SK-N-SH treated with all-trans-retinoic acid at 6 μM for 48 hours (cell line): ENCODE measurements around the gene RBP7.

Experiments used
- ATAC-seq: fragments of 200-7000 bp; cut with Tn5 transposase; 3 replicates; pipeline ENCODE4 v1.9.1; 2020; ENCODE audit warnings: mild to moderate bottlenecking, moderate library complexity
- ARNTL ChIP-seq: fragments of 450-650 bp; formaldehyde crosslinking; IDR thresholded peaks from 2 replicates; pipeline ENCODE4 v1.5.0; 2020; ENCODE audit warnings: low read depth, mild to moderate bottlenecking, moderate library complexity, borderline replicate concordance
- BACH2 ChIP-seq: fragments of 250-450 bp; sonication (Bioruptor Pico); IDR thresholded peaks from 2 replicates; pipeline ENCODE4 v1.9.0; 2021; ENCODE audit warnings: mild to moderate bottlenecking, borderline replicate concordance
- CSDC2 ChIP-seq: fragments of 250-450 bp; sonication (Bioruptor Pico); IDR thresholded peaks from 2 replicates; pipeline ENCODE4 v1.5.0; 2020; ENCODE audit warnings: mild to moderate bottlenecking, moderate library complexity
- CSRNP3 ChIP-seq: fragments of 250-450 bp; sonication (Bioruptor Pico); IDR thresholded peaks from 2 replicates; pipeline ENCODE4 v1.5.1; 2021; ENCODE audit warnings: mild to moderate bottlenecking, moderate library complexity
- ESRRG ChIP-seq: fragments of 250-450 bp; sonication (Bioruptor Pico); IDR thresholded peaks from 2 replicates; pipeline ENCODE4 v1.6.1; 2021; ENCODE audit warnings: mild to moderate bottlenecking
- GLIS3 ChIP-seq: fragments of 250-450 bp; sonication (Bioruptor Pico); IDR thresholded peaks from 2 replicates; pipeline ENCODE4 v1.5.0; 2020; ENCODE audit warnings: mild to moderate bottlenecking, moderate library complexity
- ISL1 ChIP-seq: fragments of 250-450 bp; sonication (Bioruptor Pico); IDR thresholded peaks from 2 replicates; pipeline ENCODE4 v2.1.2; 2022; ENCODE audit warnings: mild to moderate bottlenecking, moderate library complexity
- OSR1 ChIP-seq: fragments of 250-450 bp; sonication (Bioruptor Pico); IDR thresholded peaks from 2 replicates; pipeline ENCODE4 v1.8.0; 2022; ENCODE audit warnings: moderate library complexity, mild to moderate bottlenecking, inconsistent platforms
- PATZ1 ChIP-seq: fragments of 250-450 bp; sonication (Bioruptor Pico); IDR thresholded peaks from 2 replicates; pipeline ENCODE4 v1.8.0; 2020; ENCODE audit warnings: mild to moderate bottlenecking, moderate library complexity, borderline replicate concordance
- PPARA ChIP-seq: fragments of 250-450 bp; sonication (Bioruptor Pico); IDR thresholded peaks from 2 replicates; pipeline ENCODE4 v1.5.0; 2020; ENCODE audit warnings: mild to moderate bottlenecking, borderline replicate concordance
- SNAI2 ChIP-seq: fragments of 250-450 bp; sonication (Bioruptor Pico); IDR thresholded peaks from 2 replicates; pipeline ENCODE4 v1.5.0; 2020; ENCODE audit warnings: mild to moderate bottlenecking, moderate library complexity
- TCF4 ChIP-seq: fragments of 250-450 bp; sonication (Bioruptor Pico); IDR thresholded peaks from 2 replicates; pipeline ENCODE4 v1.8.0; 2021; ENCODE audit warnings: mild to moderate bottlenecking, moderate library complexity, borderline replicate concordance
- TOX ChIP-seq: fragments of 250-450 bp; sonication (Bioruptor Pico); IDR thresholded peaks from 2 replicates; pipeline ENCODE4 v1.8.0; 2021; ENCODE audit warnings: mild to moderate bottlenecking, moderate library complexity, borderline replicate concordance
- TSHZ2 ChIP-seq: fragments of 250-450 bp; sonication (Bioruptor Pico); IDR thresholded peaks from 2 replicates; pipeline ENCODE4 v1.5.0; 2020; ENCODE audit warnings: mild to moderate bottlenecking, moderate library complexity
- ZC3H10 ChIP-seq: fragments of 250-450 bp; sonication (Bioruptor Pico); IDR thresholded peaks from 2 replicates; pipeline ENCODE4 v1.5.1; 2021; ENCODE audit warnings: mild to moderate bottlenecking, moderate library complexity
- ZFP3 ChIP-seq: fragments of 250-450 bp; sonication (Bioruptor Pico); IDR thresholded peaks from 2 replicates; pipeline ENCODE4 v1.5.0; 2020; ENCODE audit warnings: mild to moderate bottlenecking, moderate library complexity
- ZFP30 ChIP-seq: fragments of 450-650 bp; formaldehyde crosslinking; IDR thresholded peaks from 2 replicates; pipeline ENCODE4 v1.5.0; 2022; ENCODE audit warnings: mild to moderate bottlenecking, moderate library complexity
- ZNF565 ChIP-seq: fragments of 450-650 bp; formaldehyde crosslinking; conservative IDR thresholded peaks from 2 replicates; pipeline ENCODE4 v1.5.0; 2020; ENCODE audit warnings: low read depth, mild to moderate bottlenecking, moderate library complexity
- ZNF8 ChIP-seq: fragments of 450-650 bp; formaldehyde crosslinking; IDR thresholded peaks from 2 replicates; pipeline ENCODE4 v1.5.0; 2020; ENCODE audit warnings: mild to moderate bottlenecking, moderate library complexity
- TF ChIP-seq, protein P1 (sequence below): fragments of 250-450 bp; sonication (Bioruptor Pico); IDR thresholded peaks from 2 replicates; pipeline ENCODE4 v1.8.0; 2021; ENCODE audit warnings: low read depth, mild to moderate bottlenecking, moderate library complexity, borderline replicate concordance

Gene RBP7

DNA sequence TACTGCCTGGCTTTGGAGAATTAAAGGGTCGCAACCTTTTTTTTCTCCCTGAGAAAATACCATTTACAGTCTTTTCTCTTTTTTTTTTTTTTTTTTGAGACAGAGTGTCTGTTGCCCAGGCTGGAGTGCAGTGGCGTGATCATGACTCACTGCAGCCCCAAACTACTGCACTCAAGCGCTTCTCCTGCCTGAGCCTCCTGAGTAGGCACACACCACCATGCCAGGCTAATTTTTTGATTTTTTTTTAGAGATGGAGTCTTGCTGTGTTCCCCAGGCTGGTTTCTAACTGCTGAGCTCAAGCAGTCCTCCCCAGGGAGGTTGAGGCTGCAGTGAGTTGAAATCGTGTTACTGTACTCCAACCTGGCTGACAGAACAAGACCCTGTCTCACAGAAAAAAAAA, 60.3 kb downstream of the RBP7 start:
- ATAC-seq: peak; percentile 90
- no peak for TF ChIP-seq ZFP30 (CRISPR knock-in tag)

DNA sequence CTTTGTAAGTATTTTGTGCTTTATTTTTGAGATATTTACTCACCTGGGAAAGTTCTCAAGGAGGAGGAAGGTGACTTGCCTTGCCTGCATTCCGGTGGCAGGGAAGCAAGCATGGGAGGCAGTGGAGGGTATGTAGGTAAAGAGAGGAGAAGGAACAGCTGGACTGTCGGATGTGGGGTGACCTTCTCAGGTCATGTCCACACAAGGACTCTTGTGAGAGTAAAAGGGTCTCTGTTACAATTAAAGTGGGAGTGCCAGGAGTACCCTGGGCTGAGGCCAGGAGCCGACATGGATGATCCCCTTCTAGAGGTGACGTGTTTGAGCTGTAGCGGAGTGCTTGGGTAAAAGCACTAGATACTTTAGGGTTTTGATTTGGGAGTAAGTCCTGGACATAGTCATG, 60.8 kb downstream of the RBP7 start:
- ATAC-seq: no peak
- TF ChIP-seq ZNF565 (CRISPR knock-in tag) (no peak), ISL1 (CRISPR knock-in tag) (no peak), PATZ1 (CRISPR knock-in tag) (no peak), TOX (CRISPR knock-in tag) (no peak), TCF4 (CRISPR knock-in tag) (no peak), ESRRG (CRISPR knock-in tag) (no peak), CSDC2 (CRISPR knock-in tag) (no peak), SNAI2 (CRISPR knock-in tag) (no peak), CSRNP3 (no peak), ZFP3 (CRISPR knock-in tag) (no peak), BACH2 (CRISPR knock-in tag) (no peak), ARNTL (CRISPR knock-in tag) (no peak), PPARA (CRISPR knock-in tag) (no peak), ZC3H10 (CRISPR knock-in tag) (no peak), OSR1 (CRISPR knock-in tag) (no peak)
- TF ChIP-seq, protein P1, sequence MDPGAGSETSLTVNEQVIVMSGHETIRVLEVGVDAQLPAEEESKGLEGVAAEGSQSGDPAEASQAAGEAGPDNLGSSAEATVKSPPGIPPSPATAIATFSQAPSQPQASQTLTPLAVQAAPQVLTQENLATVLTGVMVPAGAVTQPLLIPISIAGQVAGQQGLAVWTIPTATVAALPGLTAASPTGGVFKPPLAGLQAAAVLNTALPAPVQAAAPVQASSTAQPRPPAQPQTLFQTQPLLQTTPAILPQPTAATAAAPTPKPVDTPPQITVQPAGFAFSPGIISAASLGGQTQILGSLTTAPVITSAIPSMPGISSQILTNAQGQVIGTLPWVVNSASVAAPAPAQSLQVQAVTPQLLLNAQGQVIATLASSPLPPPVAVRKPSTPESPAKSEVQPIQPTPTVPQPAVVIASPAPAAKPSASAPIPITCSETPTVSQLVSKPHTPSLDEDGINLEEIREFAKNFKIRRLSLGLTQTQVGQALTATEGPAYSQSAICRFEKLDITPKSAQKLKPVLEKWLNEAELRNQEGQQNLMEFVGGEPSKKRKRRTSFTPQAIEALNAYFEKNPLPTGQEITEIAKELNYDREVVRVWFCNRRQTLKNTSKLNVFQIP: no peak

DNA sequence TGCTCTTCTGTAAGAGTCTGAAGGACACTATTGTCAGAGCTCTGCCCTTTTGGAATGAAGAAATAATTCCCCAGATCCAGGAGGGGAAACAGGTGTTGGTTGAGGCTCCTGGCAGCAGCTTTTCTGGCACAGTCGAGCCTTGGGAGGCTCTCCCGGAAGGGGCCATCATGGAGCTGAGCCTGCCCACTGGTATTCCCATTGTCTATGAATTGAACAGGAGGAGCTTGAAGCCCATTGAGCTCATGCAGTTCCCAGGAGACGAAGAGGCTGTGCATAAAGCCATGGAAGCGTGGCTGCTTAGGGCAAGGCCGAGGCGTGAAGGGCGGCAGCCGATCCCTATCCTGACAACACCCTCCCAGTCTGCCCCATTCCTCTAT, 62.3 kb downstream of the RBP7 start:
- TF ChIP-seq, protein P1: no peak
- no peak for TF ChIP-seq PPARA (CRISPR knock-in tag)
- no peak for TF ChIP-seq TCF4 (CRISPR knock-in tag)
- no peak for TF ChIP-seq CSDC2 (CRISPR knock-in tag)
- TF ChIP-seq, all 23 proteins: peak for 0
- no peak for ATAC-seq

DNA sequence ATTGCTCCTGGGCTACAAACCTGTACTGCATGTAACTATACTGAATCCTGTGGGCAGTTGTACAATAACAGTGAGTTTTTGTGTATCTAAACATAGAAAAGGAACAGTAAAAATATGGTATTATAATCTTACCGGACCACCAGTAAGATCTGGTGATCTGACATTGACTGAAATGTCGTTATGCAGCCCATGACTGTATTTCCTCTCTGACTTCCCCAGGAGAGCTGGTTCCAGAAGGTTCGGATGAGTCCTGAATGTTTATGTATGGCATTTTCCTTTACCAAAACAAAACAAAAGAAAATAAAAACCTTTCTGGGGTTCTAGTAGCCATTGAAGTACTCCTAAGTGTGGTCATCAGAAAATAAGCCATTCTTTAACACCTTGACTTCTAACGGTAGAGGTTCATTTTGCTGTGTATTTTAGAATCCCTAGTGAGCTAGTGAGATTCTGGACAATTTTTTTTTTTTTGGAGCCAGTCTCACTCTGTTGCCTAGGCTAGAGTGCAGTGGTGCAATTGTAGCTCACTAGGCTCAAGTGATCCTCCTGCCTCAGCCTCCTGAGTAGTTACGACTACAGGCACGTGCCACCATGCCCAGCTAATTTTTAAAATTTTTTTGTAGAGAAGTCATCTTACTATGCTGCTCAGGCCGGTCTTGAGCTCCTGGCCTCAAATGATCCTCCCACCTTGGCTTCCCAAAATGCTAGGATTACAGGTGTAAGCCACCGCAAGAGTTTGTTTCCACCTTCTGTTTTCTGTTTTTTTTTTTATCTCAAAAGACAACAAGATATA, 63.5 kb downstream of the RBP7 start:
- ATAC-seq: no peak
- no peak for TF ChIP-seq TOX (CRISPR knock-in tag)
- TF ChIP-seq ZNF565 (CRISPR knock-in tag): no peak
- no peak for TF ChIP-seq OSR1 (CRISPR knock-in tag)
- TF ChIP-seq ZNF8 (CRISPR knock-in tag): no peak
- no peak for TF ChIP-seq ARNTL (CRISPR knock-in tag)
- no peak for TF ChIP-seq SNAI2 (CRISPR knock-in tag)
- TF ChIP-seq CSRNP3: no peak
- TF ChIP-seq ESRRG (CRISPR knock-in tag): no peak
- no peak for TF ChIP-seq PPARA (CRISPR knock-in tag)
- no peak for TF ChIP-seq ZFP30 (CRISPR knock-in tag)
- TF ChIP-seq CSDC2 (CRISPR knock-in tag): no peak
- no peak for TF ChIP-seq TCF4 (CRISPR knock-in tag)
- TF ChIP-seq GLIS3 (CRISPR knock-in tag): no peak
- no peak for TF ChIP-seq PATZ1 (CRISPR knock-in tag)
- TF ChIP-seq TSHZ2 (CRISPR knock-in tag): no peak
- TF ChIP-seq ISL1 (CRISPR knock-in tag): no peak
